Measurements from ENCODE around the gene GTF2F2. TPM values are rescaled to one million over a fixed set of nuclear protein-coding genes. Genes with fewer than 3 reads are reported as not detected.

Gene GTF2F2
- polyA plus RNA-seq, 2 of the 4 experiments (the other 2 are of a cell fraction) = 21.0 to 30.0 TPM

GRCh38 chr13:45179428-45179827 lies 59.1 kb downstream of the GTF2F2 start (continued):
- TF ChIP-seq KDM1A (IDR thresholded peaks at IDR 0.05; ENCODE audit: low read depth) (no peak), PBX3 (IDR thresholded peaks at IDR 0.05) (no peak), GATA3 (IDR thresholded peaks at IDR 0.05; ENCODE audit: borderline replicate concordance) (no peak)

GRCh38 chr13:45180303-45180702 lies 60.0 kb downstream of the GTF2F2 start:
- Histone ChIP-seq H3K4me1 (peaks cover 45% of the 10 kb centered on the region), H3K27ac (no peak overlapping the region), H3K4me2 (peak overlapping the region; percentile 74), H3K4me3 (no peak overlapping the region), H3K9me3 (no peaks in the 10 kb centered on the region)
- ATAC-seq = no peak
- DNase-seq (ENCODE audit: low read depth in 1 of 2, low spot score in 1 of 2) = no peak
- TF ChIP-seq KDM1A (IDR thresholded peaks at IDR 0.05; ENCODE audit: low read depth) = no peak
- no peak for TF ChIP-seq HOXB5 (CRISPR knock-in tag; IDR thresholded peaks at IDR 0.05)
- TF ChIP-seq EHF (CRISPR knock-in tag; IDR thresholded peaks at IDR 0.05) = no peak
- TF ChIP-seq EP300 (IDR thresholded peaks at IDR 0.05) = no peak
- TF ChIP-seq HMGXB4 (CRISPR knock-in tag; IDR thresholded peaks at IDR 0.05; ENCODE audit: borderline replicate concordance) = no peak
- TF ChIP-seq CBX8 (IDR thresholded peaks at IDR 0.05) = no peak
- TF ChIP-seq RCOR1 (IDR thresholded peaks at IDR 0.05; ENCODE audit: low read depth, low read length) = no peak
- no peak for FAIRE-seq
- POLR2A ChIA-PET = no interaction called here
- 83% methylated on average over 3 of the region's 3 CpGs for WGBS (ENCODE audit: missing lambda C conversion rate)
- CTCF ChIA-PET = interaction anchor here (0.9 kb wide), 1 partner anchor 59 kb away, joined by 5 read pairs; no protein-coding TSS in a partner anchor

GRCh38 chr13:45180713-45181601 lies 60.6 kb downstream of the GTF2F2 start:
- H3K4me2 ChIP-seq = peak overlapping the region; percentile 74
- no peak for TF ChIP-seq FOSL2 (IDR thresholded peaks at IDR 0.05)
- TF ChIP-seq FOSL2 (CRISPR knock-in tag; IDR thresholded peaks at IDR 0.05) = 0 out of 2 replicates have a peak, but pooled peaks have one; percentile 11
- TF ChIP-seq CHD4 (IDR thresholded peaks at IDR 0.05; ENCODE audit: borderline replicate concordance) = no peak
- TF ChIP-seq TP53 (CRISPR knock-in tag; IDR thresholded peaks at IDR 0.05) = no peak
- TF ChIP-seq REST (IDR thresholded peaks at IDR 0.05) = no peak
- TF ChIP-seq RCOR1 (IDR thresholded peaks at IDR 0.05; ENCODE audit: low read depth, low read length) = no peak
- no peaks in the 10 kb centered on the region for H3K9me3 ChIP-seq
- DNase-seq (ENCODE audit: low read depth in 1 of 2, low spot score in 1 of 2) = no peak
- no peak for ATAC-seq
- no peak overlapping the region for H3K4me3 ChIP-seq
- WGBS (ENCODE audit: missing lambda C conversion rate) = 46% methylated on average over 7 of the region's 7 CpGs
- H3K27ac ChIP-seq = peak overlapping the region in 1 of 2 experiments; percentile 78; a peak in 3 of 6 replicates
- no peak for FAIRE-seq
- CTCF ChIA-PET = interaction anchor here (0.7 kb wide), 1 partner anchor 81 kb away, joined by 4 read pairs; no protein-coding TSS in a partner anchor
- POLR2A ChIA-PET = no interaction called here
- peaks cover 45% of the 10 kb centered on the region for H3K4me1 ChIP-seq

Data from A549 (cell line).